ENCODE results near the gene HAAO. TPM values are rescaled to one million over a fixed set of nuclear protein-coding genes. Genes with fewer than 3 reads are reported as not detected.

HAAO gene
- total RNA-seq, 1 experiment from 2014 or later, result 2.2 TPM

DNA sequence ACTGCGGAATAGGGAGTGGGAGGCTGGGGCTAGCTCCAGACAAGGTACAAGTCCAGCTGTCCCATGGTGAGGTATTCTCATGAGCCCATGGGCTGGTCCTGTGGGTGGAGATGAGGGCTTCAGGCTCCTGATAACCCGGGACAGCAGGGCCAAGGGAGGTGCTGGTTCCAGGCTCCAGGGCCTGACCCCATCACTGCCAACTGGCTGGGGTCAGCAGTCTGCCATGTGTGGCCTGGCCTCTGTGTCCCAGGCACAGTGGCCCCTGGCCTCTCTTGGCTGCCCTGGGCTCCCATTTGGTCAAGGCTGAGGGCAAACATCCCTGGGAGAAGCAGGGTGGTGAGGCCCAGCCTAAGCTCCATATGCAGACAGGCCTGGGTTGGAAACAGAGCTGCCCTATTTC lies 27.5 kb downstream of the HAAO start:
- Mint-ChIP-seq H3K27ac (ENCODE audit: unreplicated experiment) (no peak overlapping the region), H3K36me3 (ENCODE audit: insufficient read depth, unreplicated experiment) (peaks cover 5% of the 10 kb centered on the region), H3K4me3 (ENCODE audit: low read depth, unreplicated experiment) (no peak overlapping the region), H3K4me1 (ENCODE audit: low read depth, unreplicated experiment) (no peaks in the 10 kb centered on the region), H3K27me3 (ENCODE audit: unreplicated experiment) (no peaks in the 10 kb centered on the region), H3K9me3 (ENCODE audit: low read depth, unreplicated experiment) (no peaks in the 10 kb centered on the region)
- DNase-seq, result no peak
- TF ChIP-seq, protein P1, sequence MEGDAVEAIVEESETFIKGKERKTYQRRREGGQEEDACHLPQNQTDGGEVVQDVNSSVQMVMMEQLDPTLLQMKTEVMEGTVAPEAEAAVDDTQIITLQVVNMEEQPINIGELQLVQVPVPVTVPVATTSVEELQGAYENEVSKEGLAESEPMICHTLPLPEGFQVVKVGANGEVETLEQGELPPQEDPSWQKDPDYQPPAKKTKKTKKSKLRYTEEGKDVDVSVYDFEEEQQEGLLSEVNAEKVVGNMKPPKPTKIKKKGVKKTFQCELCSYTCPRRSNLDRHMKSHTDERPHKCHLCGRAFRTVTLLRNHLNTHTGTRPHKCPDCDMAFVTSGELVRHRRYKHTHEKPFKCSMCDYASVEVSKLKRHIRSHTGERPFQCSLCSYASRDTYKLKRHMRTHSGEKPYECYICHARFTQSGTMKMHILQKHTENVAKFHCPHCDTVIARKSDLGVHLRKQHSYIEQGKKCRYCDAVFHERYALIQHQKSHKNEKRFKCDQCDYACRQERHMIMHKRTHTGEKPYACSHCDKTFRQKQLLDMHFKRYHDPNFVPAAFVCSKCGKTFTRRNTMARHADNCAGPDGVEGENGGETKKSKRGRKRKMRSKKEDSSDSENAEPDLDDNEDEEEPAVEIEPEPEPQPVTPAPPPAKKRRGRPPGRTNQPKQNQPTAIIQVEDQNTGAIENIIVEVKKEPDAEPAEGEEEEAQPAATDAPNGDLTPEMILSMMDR (IDR thresholded peaks at IDR 0.05; ENCODE audit: unreplicated experiment), result no peak
- BruUV-seq (replicated peaks), result no TSS peak
- intact Hi-C loops (cut with micrococcal nuclease; ENCODE audit: unreplicated experiment), result no loop called here
- CTCF ChIA-PET, result no interaction called here

DNA sequence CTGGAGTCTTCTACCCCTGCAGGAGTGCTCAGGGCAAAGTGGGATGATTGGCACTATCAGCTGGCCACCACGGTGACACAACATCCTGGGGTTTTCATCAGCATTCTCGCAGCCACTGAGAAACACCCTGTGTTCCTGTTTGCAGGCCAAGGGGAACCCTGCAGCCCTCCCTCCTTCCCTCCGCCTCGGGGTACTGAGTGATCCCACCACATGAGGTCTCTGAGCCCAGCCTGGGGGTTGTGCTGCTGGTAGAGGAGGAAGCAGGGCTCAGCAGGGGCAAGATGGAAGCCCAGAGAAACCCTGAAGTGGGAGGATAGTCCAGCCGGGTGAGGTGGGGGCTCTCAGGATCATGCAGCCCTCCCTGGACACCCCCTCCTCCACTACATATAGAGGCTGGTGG lies 28.3 kb downstream of the HAAO start, which contains the start of gene OXER1:
TSS of gene OXER1 (minus strand) at position 40 of the 400 bp plus-strand sequence. CDS start 73 bp downstream, outside the sequence.
- Mint-ChIP-seq H3K4me3 (ENCODE audit: low read depth, unreplicated experiment) (no peak within 1 kb of the TSS), H3K27ac (ENCODE audit: unreplicated experiment) (no peak within 1 kb of the TSS), H3K36me3 (ENCODE audit: insufficient read depth, unreplicated experiment) (peaks cover 5% of the 10 kb centered on the region), H3K27me3 (ENCODE audit: unreplicated experiment) (no peaks in the 10 kb centered on the region), H3K4me1 (ENCODE audit: low read depth, unreplicated experiment) (no peaks in the 10 kb centered on the region), H3K9me3 (ENCODE audit: low read depth, unreplicated experiment) (no peaks in the 10 kb centered on the region)
- intact Hi-C loops (cut with micrococcal nuclease; ENCODE audit: unreplicated experiment), result no loop called here
- CTCF ChIA-PET, result no interaction called here
- BruUV-seq (replicated peaks), result no TSS peak
- TF ChIP-seq, protein P1 (IDR thresholded peaks at IDR 0.05; ENCODE audit: unreplicated experiment), result no peak
- DNase-seq, result no peak

DNA sequence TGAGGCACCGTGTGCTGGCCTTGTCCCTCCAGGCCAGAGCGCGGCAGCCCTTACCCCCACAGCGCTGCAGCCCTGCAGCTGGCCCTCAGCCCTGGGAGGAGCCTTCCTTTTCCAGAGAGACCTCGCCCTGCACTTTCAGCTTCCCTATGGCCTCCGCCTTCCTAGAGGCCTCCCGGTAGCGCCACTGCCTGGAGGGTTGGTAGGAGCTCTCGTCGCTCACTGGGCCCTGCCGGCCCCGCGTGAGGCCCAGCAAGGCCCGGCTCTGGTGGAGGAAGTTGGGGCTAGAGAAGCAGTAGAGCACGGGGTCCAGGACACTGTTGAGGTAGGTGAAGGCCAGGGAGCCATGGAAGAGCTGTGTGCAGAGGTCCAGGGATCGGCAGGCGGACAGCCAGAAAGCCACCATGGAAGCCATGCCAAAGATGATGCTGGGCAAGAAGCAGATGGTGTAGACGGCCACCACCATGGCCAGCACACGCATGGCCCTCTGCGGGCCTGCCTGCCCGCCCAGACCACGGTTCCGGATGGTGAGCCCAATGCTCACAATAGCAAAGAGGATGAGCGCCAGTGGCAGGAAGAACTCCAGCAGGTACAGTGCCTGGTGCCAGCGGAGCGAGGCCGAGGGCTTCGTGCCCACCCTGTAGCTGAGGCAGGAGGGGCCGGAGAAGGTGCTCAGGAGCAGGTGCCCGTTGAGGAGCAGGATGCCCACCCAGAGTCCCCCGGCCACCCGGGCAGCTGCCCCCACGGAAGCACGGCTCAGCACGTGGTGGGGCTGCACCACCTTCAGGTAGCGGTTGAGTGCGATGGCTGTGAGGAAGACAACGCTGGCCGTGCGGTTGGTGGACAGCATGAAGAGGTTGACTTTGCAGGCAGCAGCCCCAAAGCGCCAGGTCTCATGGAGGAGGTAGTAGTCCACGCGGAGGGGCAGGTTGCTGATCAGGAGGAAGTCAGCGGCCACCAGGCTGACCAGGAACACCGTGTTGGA lies 29.3 kb downstream of the HAAO start:
- no TSS peak for BruUV-seq (replicated peaks)
- Mint-ChIP-seq H3K27ac (ENCODE audit: unreplicated experiment) (no peak overlapping the region), H3K4me3 (ENCODE audit: low read depth, unreplicated experiment) (no peak overlapping the region), H3K36me3 (ENCODE audit: insufficient read depth, unreplicated experiment) (peaks cover 5% of the 10 kb centered on the region), H3K27me3 (ENCODE audit: unreplicated experiment) (no peaks in the 10 kb centered on the region), H3K9me3 (ENCODE audit: low read depth, unreplicated experiment) (no peaks in the 10 kb centered on the region), H3K4me1 (ENCODE audit: low read depth, unreplicated experiment) (no peaks in the 10 kb centered on the region)
- DNase-seq, result no peak
- intact Hi-C loops (cut with micrococcal nuclease; ENCODE audit: unreplicated experiment), result no loop called here
- CTCF ChIA-PET, result no interaction called here
- TF ChIP-seq, protein P1 (IDR thresholded peaks at IDR 0.05; ENCODE audit: unreplicated experiment), result no peak

DNA sequence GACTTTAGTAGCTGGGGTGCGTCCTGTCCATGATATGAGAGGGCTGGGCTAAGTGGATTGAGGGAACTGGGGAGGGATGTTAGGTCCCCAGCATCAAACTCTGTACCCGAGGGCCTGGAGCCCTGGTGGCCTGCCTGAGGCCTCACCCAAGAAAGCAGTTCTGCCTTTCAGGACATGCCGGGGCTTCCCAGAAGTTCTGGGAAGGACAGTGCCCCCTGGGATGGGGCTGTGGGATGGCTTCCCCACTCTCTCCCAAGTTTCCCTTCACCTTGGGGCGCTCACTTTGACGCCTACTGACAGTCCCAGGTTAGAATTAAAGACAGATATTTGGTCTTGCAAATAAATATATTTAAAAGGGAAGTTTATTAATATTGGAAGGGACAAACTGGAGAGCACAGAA lies 30.2 kb downstream of the HAAO start:
- TF ChIP-seq, protein P1 (IDR thresholded peaks at IDR 0.05; ENCODE audit: unreplicated experiment), result no peak
- Mint-ChIP-seq H3K36me3 (ENCODE audit: insufficient read depth, unreplicated experiment) (peaks cover 5% of the 10 kb centered on the region), H3K4me1 (ENCODE audit: low read depth, unreplicated experiment) (no peaks in the 10 kb centered on the region), H3K27me3 (ENCODE audit: unreplicated experiment) (no peaks in the 10 kb centered on the region), H3K4me3 (ENCODE audit: low read depth, unreplicated experiment) (no peak overlapping the region), H3K27ac (ENCODE audit: unreplicated experiment) (no peak overlapping the region), H3K9me3 (ENCODE audit: low read depth, unreplicated experiment) (no peaks in the 10 kb centered on the region)
- intact Hi-C loops (cut with micrococcal nuclease; ENCODE audit: unreplicated experiment), result no loop called here
- no TSS peak for BruUV-seq (replicated peaks)
- CTCF ChIA-PET, result no interaction called here
- DNase-seq, result no peak
